Measurements from ENCODE around the gene CDKAL1. TPM values are rescaled to one million over a fixed set of nuclear protein-coding genes. Genes with fewer than 3 reads are reported as not detected.

The CDKAL1 gene
- total and polyA plus RNA-seq, 10 of the 15 experiments (the other 5 are each of a cell fraction or from before 2014, with no cell fraction given) = 10.7 to 26.9 (median 17.3) TPM

DNA sequence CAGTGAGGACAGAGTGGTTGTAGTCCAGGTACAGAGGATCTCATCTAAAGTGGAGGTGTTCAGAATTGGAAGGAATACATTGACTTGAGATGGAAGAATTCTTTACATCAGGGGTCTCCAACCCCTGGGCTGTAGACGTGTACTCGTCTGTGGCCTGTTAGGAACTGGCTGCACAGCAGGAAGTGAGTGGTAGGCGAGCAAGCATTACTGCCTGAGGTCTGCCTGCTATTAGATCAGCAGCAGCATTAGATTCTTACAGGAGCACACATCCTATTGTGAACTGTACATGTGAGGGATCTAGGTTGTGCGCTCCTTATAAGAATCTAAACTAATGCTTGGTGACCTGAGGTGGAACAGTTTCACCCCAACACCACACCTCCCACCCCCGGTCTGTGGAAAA, 121.1 kb downstream of the CDKAL1 start:
- Histone ChIP-seq H4K20me1 (ENCODE audit: control insufficient read depth, insufficient read depth) (no peaks in the 10 kb centered on the region), H3K36me3 (ENCODE audit: control insufficient read depth in 2 of 2, insufficient read depth in 2 of 2, low read length in 1 of 2) (0 out of 4 replicates have a peak, but pooled peaks cover 0 to 2% of the 10 kb centered on the region in 2 experiments), H2AFZ (ENCODE audit: control insufficient read depth, low read depth, low read length) (no peak overlapping the region), H3K4me3 (no peak overlapping the region), H3K79me2 (ENCODE audit: control insufficient read depth, insufficient read depth, low read length) (no peaks in the 10 kb centered on the region), H3K4me1 (ENCODE audit: control insufficient read depth, insufficient read depth, low read length) (no peaks in the 10 kb centered on the region), H3K9ac (ENCODE audit: control insufficient read depth, insufficient read depth, low read length) (no peak overlapping the region), H3K9me3 (replicated peaks; ENCODE audit: control insufficient read depth, insufficient read depth, low read length) (no peaks in the 10 kb centered on the region), H3K27me3 (replicated peaks in 1 of 2; ENCODE audit: control insufficient read depth in 2 of 2, insufficient read depth in 2 of 2, low read length in 1 of 2) (no peaks in the 10 kb centered on the region), H3K4me2 (ENCODE audit: control insufficient read depth, insufficient read depth) (no peak overlapping the region), H3K27ac (ENCODE audit: control insufficient read depth, insufficient read depth) (no peak overlapping the region)
- ATAC-seq = no peak
- ChIA-PET RAD21 (ENCODE audit: unreplicated experiment) (no interaction called here), POLR2A (no interaction called here), SMC1A (ENCODE audit: uncharacterized antibody, unreplicated experiment) (no interaction called here), CTCF (no interaction called here)
- in situ Hi-C loops (cut with MboI) = no loop called here
- TF ChIP-seq, protein P1, sequence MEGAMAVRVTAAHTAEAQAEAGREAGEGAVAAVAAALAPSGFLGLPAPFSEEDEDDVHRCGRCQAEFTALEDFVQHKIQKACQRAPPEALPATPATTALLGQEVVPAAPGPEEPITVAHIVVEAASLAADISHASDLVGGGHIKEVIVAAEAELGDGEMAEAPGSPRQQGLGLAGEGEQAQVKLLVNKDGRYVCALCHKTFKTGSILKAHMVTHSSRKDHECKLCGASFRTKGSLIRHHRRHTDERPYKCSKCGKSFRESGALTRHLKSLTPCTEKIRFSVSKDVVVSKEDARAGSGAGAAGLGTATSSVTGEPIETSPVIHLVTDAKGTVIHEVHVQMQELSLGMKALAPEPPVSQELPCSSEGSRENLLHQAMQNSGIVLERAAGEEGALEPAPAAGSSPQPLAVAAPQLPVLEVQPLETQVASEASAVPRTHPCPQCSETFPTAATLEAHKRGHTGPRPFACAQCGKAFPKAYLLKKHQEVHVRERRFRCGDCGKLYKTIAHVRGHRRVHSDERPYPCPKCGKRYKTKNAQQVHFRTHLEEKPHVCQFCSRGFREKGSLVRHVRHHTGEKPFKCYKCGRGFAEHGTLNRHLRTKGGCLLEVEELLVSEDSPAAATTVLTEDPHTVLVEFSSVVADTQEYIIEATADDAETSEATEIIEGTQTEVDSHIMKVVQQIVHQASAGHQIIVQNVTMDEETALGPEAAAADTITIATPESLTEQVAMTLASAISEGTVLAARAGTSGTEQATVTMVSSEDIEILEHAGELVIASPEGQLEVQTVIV (IDR thresholded peaks at IDR 0.05; ENCODE audit: borderline replicate concordance, partially characterized antibody) = no peak
- FAIRE-seq = no peak
- no peak for DNase-seq (ENCODE audit: low read depth, low spot score)
- intact Hi-C loops (cut with micrococcal nuclease; ENCODE audit: unreplicated experiment) = no loop called here
- BruUV-seq (replicated peaks) = no TSS peak
- WGBS (ENCODE audit: insufficient coverage, insufficient replicate concordance, low lambda C conversion rate, missing lambda C conversion rate) = 98% methylated on average over 5 of the region's 5 CpGs

DNA sequence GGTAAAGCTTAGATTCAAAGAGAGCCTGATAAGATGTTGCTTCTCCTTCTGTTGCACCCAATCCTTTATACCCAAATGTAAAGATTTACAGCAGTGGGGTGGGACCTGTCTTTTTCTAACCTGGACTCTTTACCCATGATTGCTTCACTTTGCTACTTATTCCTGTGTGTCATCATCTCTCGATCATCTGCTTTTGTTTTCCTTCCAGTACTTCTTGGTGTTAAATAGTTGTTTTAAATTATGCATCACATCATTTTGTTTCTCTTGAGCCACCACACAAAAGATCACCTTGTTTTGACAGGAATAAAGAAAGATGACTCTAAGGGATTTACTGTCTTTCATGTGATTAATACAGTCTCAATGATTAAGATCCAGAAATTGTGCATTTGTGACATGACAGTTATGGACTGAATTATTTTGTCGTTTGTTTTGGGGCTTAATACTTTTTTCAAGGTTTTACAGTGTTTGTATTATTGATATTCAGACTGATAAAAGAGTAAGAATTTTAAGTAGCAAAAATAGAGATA, 123.1 kb downstream of the CDKAL1 start:
- H3K4me3 ChIP-seq = no peak overlapping the region
- ChIA-PET CTCF (no interaction called here), SMC1A (ENCODE audit: uncharacterized antibody, unreplicated experiment) (no interaction called here), RAD21 (ENCODE audit: unreplicated experiment) (no interaction called here), POLR2A (no interaction called here)
- ATAC-seq (no peak), FAIRE-seq (no peak), DNase-seq (ENCODE audit: low read depth, low spot score) (no peak)
- in situ Hi-C loops (cut with MboI) (no loop called here), intact Hi-C loops (cut with micrococcal nuclease; ENCODE audit: unreplicated experiment) (no loop called here)
- no peaks in the 10 kb centered on the region for H3K27me3 ChIP-seq (replicated peaks in 1 of 2; ENCODE audit: control insufficient read depth in 2 of 2, insufficient read depth in 2 of 2, low read length in 1 of 2)
- no peak for TF ChIP-seq FOS (IDR thresholded peaks at IDR 0.05; ENCODE audit: borderline replicate concordance, extremely low read depth, insufficient read length)
- no peak for TF ChIP-seq CHD2 (IDR thresholded peaks at IDR 0.05; ENCODE audit: borderline replicate concordance, low read depth, low read length)
- no peak for TF ChIP-seq RAD51 (IDR thresholded peaks at IDR 0.05)
- TF ChIP-seq MEF2B (IDR thresholded peaks at IDR 0.05; ENCODE audit: partially characterized antibody, poor library complexity, severe bottlenecking) = no peak
- TF ChIP-seq, protein P2, sequence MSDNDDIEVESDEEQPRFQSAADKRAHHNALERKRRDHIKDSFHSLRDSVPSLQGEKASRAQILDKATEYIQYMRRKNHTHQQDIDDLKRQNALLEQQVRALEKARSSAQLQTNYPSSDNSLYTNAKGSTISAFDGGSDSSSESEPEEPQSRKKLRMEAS (IDR thresholded peaks at IDR 0.05; ENCODE audit: low read depth, low read length) = no peak
- no peak for TF ChIP-seq MYB (IDR thresholded peaks at IDR 0.05; ENCODE audit: borderline replicate concordance, low read depth, low read length)
- TF ChIP-seq MXI1 (IDR thresholded peaks at IDR 0.05; ENCODE audit: low read depth, low read length) = no peak
- TF ChIP-seq HDGF (IDR thresholded peaks at IDR 0.05) = no peak
- no peak overlapping the region for H3K27ac ChIP-seq (ENCODE audit: control insufficient read depth, insufficient read depth)
- no peak overlapping the region for H2AFZ ChIP-seq (ENCODE audit: control insufficient read depth, low read depth, low read length)
- no peak overlapping the region for H3K4me2 ChIP-seq (ENCODE audit: control insufficient read depth, insufficient read depth)
- H3K36me3 ChIP-seq (ENCODE audit: control insufficient read depth in 2 of 2, insufficient read depth in 2 of 2, low read length in 1 of 2) = no peaks in the 10 kb centered on the region
- no TSS peak for BruUV-seq (replicated peaks)
- no peaks in the 10 kb centered on the region for H3K4me1 ChIP-seq (ENCODE audit: control insufficient read depth, insufficient read depth, low read length)
- H3K79me2 ChIP-seq (ENCODE audit: control insufficient read depth, insufficient read depth, low read length) = no peaks in the 10 kb centered on the region
- H3K9me3 ChIP-seq (replicated peaks; ENCODE audit: control insufficient read depth, insufficient read depth, low read length) = no peaks in the 10 kb centered on the region
- WGBS (ENCODE audit: insufficient coverage, insufficient replicate concordance, low lambda C conversion rate, missing lambda C conversion rate) = 21% methylated on average over 2 of the region's 2 CpGs
- no peak overlapping the region for H3K9ac ChIP-seq (ENCODE audit: control insufficient read depth, insufficient read depth, low read length)
- H4K20me1 ChIP-seq (ENCODE audit: control insufficient read depth, insufficient read depth) = no peaks in the 10 kb centered on the region
